Glutamatergic neuron (in vitro differentiated cells): Measurements from ENCODE around the gene OR6N1. TPM values are rescaled to one million over a fixed set of nuclear protein-coding genes. Genes with fewer than 3 reads are reported as not detected.

Experiments
- DNase-seq: peaks from one replicate; pipeline ENCODE4 v3.0.0; 2022
- H3K27ac Mint-ChIP-seq: one replicate; pipeline ENCODE4 v1.8.0; 2020; ENCODE audit warnings: mild to moderate bottlenecking, mixed read lengths, inconsistent platforms; ENCODE audit not compliant: unreplicated experiment
- H3K27me3 Mint-ChIP-seq: one replicate; pipeline ENCODE4 v1.8.0; 2020; ENCODE audit warnings: mild to moderate bottlenecking, moderate library complexity, mixed read lengths, inconsistent platforms; ENCODE audit not compliant: unreplicated experiment
- H3K36me3 Mint-ChIP-seq: one replicate; pipeline ENCODE4 v1.8.0; 2020; ENCODE audit warnings: mild to moderate bottlenecking, mixed read lengths, inconsistent platforms; ENCODE audit not compliant: unreplicated experiment
- H3K4me1 Mint-ChIP-seq: one replicate; pipeline ENCODE4 v1.8.0; 2020; ENCODE audit warnings: mild to moderate bottlenecking, low read depth, mixed read lengths, inconsistent platforms; ENCODE audit not compliant: unreplicated experiment
- H3K4me3 Mint-ChIP-seq: one replicate; pipeline ENCODE4 v1.8.0; 2020; ENCODE audit warnings: mild to moderate bottlenecking, mixed read lengths, inconsistent platforms; ENCODE audit not compliant: unreplicated experiment
- H3K9me3 Mint-ChIP-seq: one replicate; pipeline ENCODE4 v1.8.0; 2020; ENCODE audit warnings: mild to moderate bottlenecking, moderate library complexity, mixed read lengths, inconsistent platforms; ENCODE audit not compliant: unreplicated experiment
- total RNA-seq: library from RNA; stranded (reverse); fragmentation: NEBNext Ultra II Directional; extraction: Animal tissue kit (Norgen Biotek cat#: 25700); gene quantifications from one replicate; pipeline ENCODE4 v1.2.1, GENCODE V29; 2021; ENCODE audit not compliant: unreplicated experiment
- TF ChIP-seq, protein P1 (sequence below): fragments of 200-600 bp; sonication (generic); IDR thresholded peaks from one replicate; pipeline ENCODE4 v1.5.0; 2021; ENCODE audit not compliant: partially characterized antibody, unreplicated experiment

OR6N1 gene
- total RNA-seq, 1 donor from 2014 or later: not detected

DNA sequence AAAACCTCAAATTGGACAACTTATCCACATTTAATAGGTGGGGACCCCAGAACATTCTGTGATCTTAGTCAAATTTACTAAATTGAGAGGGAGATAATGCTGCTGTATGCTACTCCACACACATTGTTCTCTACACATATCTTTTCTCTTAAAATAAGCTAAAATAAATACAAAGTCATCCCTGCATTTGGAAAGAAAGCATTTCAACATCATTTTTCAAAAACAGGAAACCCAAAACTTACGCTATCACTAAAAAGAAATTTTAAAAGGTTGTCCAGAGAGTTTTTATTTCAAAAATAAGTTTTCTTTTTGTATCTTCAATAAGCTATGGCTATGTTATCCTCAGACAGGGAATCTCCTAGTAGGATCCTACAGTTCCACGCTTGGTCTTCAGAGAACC lies 28.5 kb upstream of the OR6N1 start:
- no peak overlapping the region for H3K4me3 Mint-ChIP-seq
- TF ChIP-seq, protein P1, sequence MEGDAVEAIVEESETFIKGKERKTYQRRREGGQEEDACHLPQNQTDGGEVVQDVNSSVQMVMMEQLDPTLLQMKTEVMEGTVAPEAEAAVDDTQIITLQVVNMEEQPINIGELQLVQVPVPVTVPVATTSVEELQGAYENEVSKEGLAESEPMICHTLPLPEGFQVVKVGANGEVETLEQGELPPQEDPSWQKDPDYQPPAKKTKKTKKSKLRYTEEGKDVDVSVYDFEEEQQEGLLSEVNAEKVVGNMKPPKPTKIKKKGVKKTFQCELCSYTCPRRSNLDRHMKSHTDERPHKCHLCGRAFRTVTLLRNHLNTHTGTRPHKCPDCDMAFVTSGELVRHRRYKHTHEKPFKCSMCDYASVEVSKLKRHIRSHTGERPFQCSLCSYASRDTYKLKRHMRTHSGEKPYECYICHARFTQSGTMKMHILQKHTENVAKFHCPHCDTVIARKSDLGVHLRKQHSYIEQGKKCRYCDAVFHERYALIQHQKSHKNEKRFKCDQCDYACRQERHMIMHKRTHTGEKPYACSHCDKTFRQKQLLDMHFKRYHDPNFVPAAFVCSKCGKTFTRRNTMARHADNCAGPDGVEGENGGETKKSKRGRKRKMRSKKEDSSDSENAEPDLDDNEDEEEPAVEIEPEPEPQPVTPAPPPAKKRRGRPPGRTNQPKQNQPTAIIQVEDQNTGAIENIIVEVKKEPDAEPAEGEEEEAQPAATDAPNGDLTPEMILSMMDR: no peak
- peaks cover 3% of the 10 kb centered on the region for H3K27me3 Mint-ChIP-seq
- H3K4me1 Mint-ChIP-seq: peaks cover 4% of the 10 kb centered on the region
- H3K9me3 Mint-ChIP-seq: peaks cover 1% of the 10 kb centered on the region
- DNase-seq: no peak
- no peaks in the 10 kb centered on the region for H3K36me3 Mint-ChIP-seq
- no peak overlapping the region for H3K27ac Mint-ChIP-seq

DNA sequence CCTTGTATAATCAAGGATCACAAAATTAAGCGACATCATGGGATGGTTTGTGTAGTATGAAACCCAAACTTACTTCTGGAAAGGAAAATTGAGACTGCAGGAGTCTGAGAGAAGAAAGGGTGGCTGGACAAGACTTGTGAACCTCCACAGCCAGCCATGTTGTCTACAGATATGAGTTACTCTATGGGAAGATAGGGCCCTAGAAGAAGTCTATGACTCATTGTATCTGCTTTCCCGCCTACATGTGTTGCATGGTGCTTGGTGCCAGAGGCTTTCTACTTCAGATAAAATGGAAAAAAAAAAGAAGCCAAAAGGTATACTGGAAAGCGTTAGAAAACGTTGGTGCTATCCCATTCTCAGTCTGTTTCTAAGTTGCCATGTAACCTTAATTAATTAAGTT lies 27.7 kb upstream of the OR6N1 start:
- Mint-ChIP-seq H3K36me3 (no peaks in the 10 kb centered on the region), H3K27ac (no peak overlapping the region), H3K4me3 (no peak overlapping the region), H3K4me1 (peaks cover 4% of the 10 kb centered on the region), H3K27me3 (peaks cover 4% of the 10 kb centered on the region), H3K9me3 (peaks cover 3% of the 10 kb centered on the region)
- TF ChIP-seq, protein P1: no peak
- DNase-seq: no peak

DNA sequence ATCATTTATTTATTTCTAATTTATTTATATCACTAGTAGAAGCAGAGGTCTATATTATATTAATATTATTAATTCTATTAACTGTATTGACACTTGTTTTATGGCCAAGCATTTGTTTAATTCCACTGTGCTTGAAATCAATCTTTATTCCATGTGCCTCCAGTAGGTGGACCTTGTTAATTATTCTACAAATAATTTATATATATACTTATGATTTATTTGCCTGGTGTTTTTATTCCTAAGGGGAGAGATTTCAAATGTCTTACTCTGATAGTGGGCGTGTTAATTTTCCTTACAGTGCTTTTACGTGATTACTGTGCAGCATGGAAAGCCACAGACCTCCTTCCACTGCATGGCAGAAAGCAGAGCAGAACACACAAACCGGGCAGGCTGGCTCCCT lies 26.5 kb upstream of the OR6N1 start:
- no peak overlapping the region for H3K4me3 Mint-ChIP-seq

DNA sequence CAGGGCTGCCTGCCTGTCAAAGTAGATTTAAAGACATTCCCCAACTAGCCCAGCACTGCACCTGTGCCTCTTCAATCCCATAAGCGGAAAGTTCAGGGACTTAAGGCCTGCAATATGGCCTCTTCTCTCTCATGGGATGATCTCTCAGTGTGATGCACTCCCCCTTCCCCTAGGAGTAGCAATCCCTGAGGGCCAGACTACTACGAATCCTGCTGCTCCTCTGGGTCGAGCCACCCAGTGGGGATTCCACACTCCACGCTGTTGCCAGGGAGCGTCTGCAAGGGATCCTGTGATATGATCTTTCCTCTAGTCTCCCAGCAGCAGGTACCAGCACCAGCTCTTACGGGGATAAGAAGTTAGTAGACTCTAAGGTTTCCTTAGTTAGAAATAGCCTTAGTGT lies 22.3 kb upstream of the OR6N1 start:
- Mint-ChIP-seq H3K4me1 (no peaks in the 10 kb centered on the region), H3K4me3 (no peak overlapping the region), H3K27me3 (peaks cover 2% of the 10 kb centered on the region), H3K9me3 (peaks cover 3% of the 10 kb centered on the region), H3K36me3 (no peaks in the 10 kb centered on the region), H3K27ac (no peak overlapping the region)
- TF ChIP-seq, protein P1: no peak
- DNase-seq: no peak

More for the DNA sequence above, 26.5 kb upstream of the OR6N1 start:
- TF ChIP-seq, protein P1: peak; percentile 55
- Mint-ChIP-seq H3K27me3 (peaks cover 4% of the 10 kb centered on the region), H3K9me3 (peaks cover 3% of the 10 kb centered on the region), H3K4me1 (peaks cover 4% of the 10 kb centered on the region), H3K36me3 (no peaks in the 10 kb centered on the region), H3K27ac (no peak overlapping the region)
- DNase-seq: no peak

DNA sequence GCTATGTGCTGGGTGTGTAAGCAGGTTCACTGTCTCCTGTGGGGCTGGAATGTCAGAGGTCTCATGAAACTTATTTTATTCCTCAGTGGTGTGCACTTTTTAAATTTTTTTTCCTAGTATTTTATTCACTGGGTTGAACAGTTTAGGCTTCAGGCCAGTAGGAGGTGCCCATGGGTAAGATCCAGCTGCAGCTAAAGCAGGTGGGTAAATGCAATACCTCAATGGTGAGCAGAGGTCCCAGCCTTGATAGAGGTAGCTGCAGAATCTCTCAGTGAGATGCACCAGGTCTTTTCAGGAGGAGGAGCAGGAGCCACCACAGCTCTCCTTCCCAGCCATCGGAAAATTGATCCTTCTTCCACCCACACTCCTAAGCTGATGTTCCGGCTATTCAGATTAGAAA lies 21.6 kb upstream of the OR6N1 start:
- peaks cover 2% of the 10 kb centered on the region for H3K27me3 Mint-ChIP-seq
- peaks cover 3% of the 10 kb centered on the region for H3K9me3 Mint-ChIP-seq
- H3K4me1 Mint-ChIP-seq: no peaks in the 10 kb centered on the region
- no peak for DNase-seq
- H3K4me3 Mint-ChIP-seq: no peak overlapping the region
- no peaks in the 10 kb centered on the region for H3K36me3 Mint-ChIP-seq
- H3K27ac Mint-ChIP-seq: no peak overlapping the region
- TF ChIP-seq, protein P1: no peak
